Neuronal stem cell (in vitro differentiated cells): ENCODE data around the gene PVALB.
A peak's percentile ranks its signal among the peaks of the same experiment; 100 is the strongest.

Source experiments
- DNase-seq: peaks from one replicate; pipeline ENCODE4 v3.0.0-alpha.2; 2013; ENCODE audit warnings: low spot score
- H2AFZ ChIP-seq: one replicate; pipeline ENCODE4 v1.6.1; 2013; ENCODE audit warnings: mild to moderate bottlenecking, low read length, inconsistent platforms
- H2AK5ac ChIP-seq: 2 replicates; pipeline ENCODE4 v1.6.1; 2013; ENCODE audit warnings: low read depth, mild to moderate bottlenecking, inconsistent platforms, low read length, moderate library complexity, mixed read lengths
- H2BK120ac ChIP-seq: 2 replicates; pipeline ENCODE4 v1.6.1; 2013; ENCODE audit warnings: low read depth, mild to moderate bottlenecking, inconsistent platforms, low read length, moderate library complexity, mixed read lengths
- H2BK12ac ChIP-seq: one replicate; pipeline ENCODE4 v1.6.1; 2013; ENCODE audit warnings: low read length, inconsistent platforms
- H2BK15ac ChIP-seq: 2 replicates; pipeline ENCODE4 v1.6.1; 2013; ENCODE audit warnings: mild to moderate bottlenecking, low read length, inconsistent platforms, mixed read lengths
- H2BK5ac ChIP-seq: one replicate; pipeline ENCODE4 v1.6.1; 2013; ENCODE audit warnings: inconsistent platforms, mild to moderate bottlenecking, low read length, moderate library complexity
- H3K14ac ChIP-seq: one replicate; pipeline ENCODE4 v1.6.1; 2013; ENCODE audit warnings: low read length, inconsistent platforms
- H3K18ac ChIP-seq: 2 replicates; pipeline ENCODE4 v1.6.1; 2013; ENCODE audit warnings: low read length, inconsistent platforms
- H3K23ac ChIP-seq: 2 replicates; pipeline ENCODE4 v1.6.1; 2013; ENCODE audit warnings: low read depth, mild to moderate bottlenecking, mixed read lengths, low read length, inconsistent platforms; ENCODE audit not compliant: poor library complexity
- H3K27ac ChIP-seq: replicated peaks from 3 replicates; pipeline ENCODE4 v1.5.1; 2013; ENCODE audit warnings: low read length, inconsistent platforms
- H3K27me3 ChIP-seq, 3 experiments: 2 replicates each; pipeline ENCODE4 v1.6.1; 2013; ENCODE audit warnings: low read length in 3 of 3, mild to moderate bottlenecking in 2 of 3, inconsistent platforms in 1 of 3, low read depth in 1 of 3, mixed read lengths in 1 of 3, moderate library complexity in 1 of 3; ENCODE audit not compliant: control insufficient read depth in 3 of 3, insufficient read depth in 3 of 3
- H3K36me3 ChIP-seq, 2 donors: replicated peaks in 1 of 2; 2 replicates each; pipeline ENCODE4 v1.6.1; 2013; ENCODE audit warnings: low read length in 2 of 2; ENCODE audit not compliant: control insufficient read depth in 2 of 2, insufficient read depth in 2 of 2
- H3K4ac ChIP-seq: 2 replicates; pipeline ENCODE4 v1.6.1; 2013; ENCODE audit warnings: inconsistent platforms, mild to moderate bottlenecking, low read length, moderate library complexity
- H3K4me1 ChIP-seq, 2 donors: 1 replicate in 1 of 2; 2 replicates in 1 of 2; pipeline ENCODE4 v1.6.1; 2013; ENCODE audit warnings: low read length in 2 of 2, low read depth in 1 of 2; ENCODE audit not compliant: control insufficient read depth in 2 of 2, insufficient read depth in 1 of 2
- H3K4me2 ChIP-seq: one replicate; pipeline ENCODE4 v1.6.1; 2013; ENCODE audit warnings: mild to moderate bottlenecking, low read length, inconsistent platforms; ENCODE audit not compliant: insufficient read depth, poor library complexity, severe bottlenecking
- H3K4me3 ChIP-seq, 2 donors: 2 replicates each; pipeline ENCODE4 v1.5.1; 2013; ENCODE audit warnings: low read length in 2 of 2, mild to moderate bottlenecking in 2 of 2, inconsistent platforms in 1 of 2, moderate library complexity in 1 of 2
- H3K79me1 ChIP-seq: one replicate; pipeline ENCODE4 v1.6.1; 2013; ENCODE audit warnings: low read depth, mild to moderate bottlenecking, inconsistent platforms, low read length, moderate library complexity
- H3K9ac ChIP-seq: one replicate; pipeline ENCODE4 v1.6.1; 2013; ENCODE audit warnings: mild to moderate bottlenecking, low read depth, low read length, inconsistent platforms; ENCODE audit not compliant: poor library complexity
- H3K9me3 ChIP-seq, 2 donors: replicated peaks in 1 of 2; 2 replicates each; pipeline versions ENCODE3 to v1.6.1; 2013; ENCODE audit warnings: low read length in 2 of 2, mild to moderate bottlenecking in 2 of 2, inconsistent platforms in 1 of 2, low read depth in 1 of 2, mixed read lengths in 1 of 2, moderate library complexity in 1 of 2; ENCODE audit not compliant: control insufficient read depth in 2 of 2, insufficient read depth in 1 of 2
- H4K8ac ChIP-seq: one replicate; pipeline ENCODE4 v1.6.1; 2013; ENCODE audit warnings: low read depth, mild to moderate bottlenecking, inconsistent platforms, low read length, moderate library complexity
- H4K91ac ChIP-seq: one replicate; pipeline ENCODE4 v1.6.1; 2013; ENCODE audit warnings: low read length, low read depth, mild to moderate bottlenecking, inconsistent platforms; ENCODE audit not compliant: poor library complexity
- WGBS, 2 donors: extraction: QIAGEN DNeasy Blood & Tissue Kit; methylation state at CpG; one replicate each; pipeline ENCODE4 v1.1.7; 2013; ENCODE audit warnings: missing lambda C conversion rate in 2 of 2, mixed read lengths in 1 of 2; ENCODE audit not compliant: insufficient read length in 2 of 2, insufficient replicate concordance in 1 of 2; ENCODE audit errors: extremely low coverage in 2 of 2; 5-methylcytosine and 5-hydroxymethylcytosine counted together

PVALB gene

DNA sequence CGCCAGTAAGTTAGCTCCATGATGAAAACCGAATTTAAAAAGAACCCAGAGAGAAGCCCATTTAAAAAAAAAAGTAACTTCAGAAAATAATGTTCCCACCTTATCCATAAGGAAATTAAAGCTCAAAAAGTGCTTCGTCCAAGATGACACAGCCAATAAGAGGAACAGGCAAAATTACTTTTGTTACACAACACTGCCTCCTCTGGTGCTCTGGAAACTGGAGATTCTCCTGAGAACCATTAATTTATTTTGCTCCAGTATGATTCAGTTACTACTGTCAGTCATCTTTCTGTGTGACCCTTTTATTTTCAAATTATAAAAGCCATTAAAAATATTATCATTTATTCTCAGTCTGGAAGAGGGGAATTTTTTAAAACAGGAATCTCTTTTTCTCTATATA lies 42.9 kb downstream of the PVALB start:
- Histone ChIP-seq H2AK5ac (no peak overlapping the region), H4K8ac (no peak overlapping the region), H3K9ac (no peak overlapping the region), H2AFZ (no peak overlapping the region), H3K36me3 (peaks cover 4 to 19% of the 10 kb centered on the region in 2 donors), H3K18ac (no peak overlapping the region), H2BK5ac (no peak overlapping the region), H3K79me1 (peaks cover 2% of the 10 kb centered on the region), H3K27ac (no peak overlapping the region), H3K4me3 (no peak overlapping the region), H3K4me2 (no peak overlapping the region), H2BK12ac (no peak overlapping the region), H4K91ac (no peak overlapping the region), H2BK120ac (no peak overlapping the region), H3K23ac (no peak overlapping the region), H3K9me3 (peaks cover 13 to 22% of the 10 kb centered on the region in 2 donors), H3K14ac (no peak overlapping the region), H3K27me3 (no peaks in the 10 kb centered on the region), H3K4ac (no peak overlapping the region), H2BK15ac (no peak overlapping the region), H3K4me1 (peaks cover 12 to 16% of the 10 kb centered on the region in 2 donors)
- no CpG with 5 or more reads among the region's 3 CpGs for WGBS, 2 donors
- no peak for DNase-seq

DNA sequence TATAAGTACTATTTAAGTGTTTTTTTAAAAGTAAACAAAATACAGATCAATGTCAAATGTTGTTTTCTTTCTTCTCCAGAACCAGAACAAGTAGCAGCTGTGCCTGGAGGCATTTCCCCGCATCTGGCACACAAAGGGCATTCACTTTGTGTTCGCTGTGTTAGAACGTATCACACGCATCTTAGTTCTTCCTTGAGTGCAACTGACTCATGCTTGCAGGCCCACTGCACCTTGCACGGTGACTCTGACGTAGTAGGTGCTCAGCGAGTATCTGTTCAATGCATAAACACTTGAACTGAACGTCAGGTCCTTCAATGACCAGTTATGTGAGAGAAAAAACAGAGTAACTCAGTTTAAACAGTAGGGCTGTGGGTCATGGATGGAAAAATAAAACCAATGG lies 44.4 kb downstream of the PVALB start:
- H3K4ac ChIP-seq, result no peak overlapping the region
- H3K4me1 ChIP-seq, result peaks cover 12 to 16% of the 10 kb centered on the region in 2 donors
- no peak for DNase-seq
- peaks cover 2% of the 10 kb centered on the region for H3K79me1 ChIP-seq
- H3K4me3 ChIP-seq, result no peak overlapping the region
- H2BK12ac ChIP-seq, result no peak overlapping the region
- no peak overlapping the region for H3K14ac ChIP-seq
- H3K36me3 ChIP-seq, result peaks cover 4 to 23% of the 10 kb centered on the region in 2 donors
- no peak overlapping the region for H2BK5ac ChIP-seq
- no peak overlapping the region for H2AFZ ChIP-seq
- H4K91ac ChIP-seq, result no peak overlapping the region
- H2AK5ac ChIP-seq, result no peak overlapping the region
- H2BK120ac ChIP-seq, result no peak overlapping the region
- H4K8ac ChIP-seq, result no peak overlapping the region
- H3K27me3 ChIP-seq, result no peaks in the 10 kb centered on the region
- H3K9me3 ChIP-seq, result peaks cover 8% of the 10 kb centered on the region in 2 donors
- WGBS, 2 donors, result no CpG with 5 or more reads among the region's 8 CpGs
- no peak overlapping the region for H3K23ac ChIP-seq
- no peak overlapping the region for H3K27ac ChIP-seq
- no peak overlapping the region for H3K9ac ChIP-seq
- no peak overlapping the region for H3K18ac ChIP-seq
- no peak overlapping the region for H2BK15ac ChIP-seq
- H3K4me2 ChIP-seq, result no peak overlapping the region

DNA sequence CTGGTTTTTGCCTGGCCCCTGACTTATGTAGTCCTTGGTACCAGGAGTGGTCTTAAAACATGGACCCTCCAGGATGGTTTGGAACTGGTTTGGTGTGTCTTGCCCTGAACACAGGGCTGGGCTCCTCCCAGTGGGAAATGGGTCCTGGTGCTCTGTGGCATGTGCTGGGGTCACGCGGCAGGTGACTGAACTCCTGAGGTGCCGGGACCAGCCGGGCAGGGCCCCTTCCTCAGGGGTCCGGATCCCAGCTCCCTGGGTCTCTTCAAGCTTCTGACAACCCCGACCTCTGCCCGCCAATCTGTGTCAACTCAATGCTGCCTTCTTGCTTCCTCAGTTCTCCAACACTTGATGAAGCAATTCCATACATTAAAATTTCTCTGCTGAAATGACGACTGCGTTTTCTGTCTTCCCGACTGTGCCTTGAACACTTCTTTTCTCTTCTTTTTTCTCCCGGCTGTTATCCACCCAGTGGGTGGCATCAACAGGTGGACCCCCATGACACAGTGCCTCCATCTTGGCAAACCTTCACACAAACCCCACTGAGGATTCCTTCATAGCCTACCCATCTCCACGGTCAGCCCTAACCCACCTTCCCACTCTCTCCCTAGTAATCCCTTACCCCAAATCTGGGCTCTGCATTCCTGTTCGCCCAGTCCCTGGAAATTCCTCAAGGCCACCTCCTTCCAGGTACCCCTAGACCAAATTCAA lies 45.3 kb downstream of the PVALB start:
- Histone ChIP-seq H3K27ac (no peak overlapping the region), H3K36me3 (peaks cover 9 to 33% of the 10 kb centered on the region in 2 donors), H3K9me3 (no peaks in the 10 kb centered on the region), H3K27me3 (no peaks in the 10 kb centered on the region), H4K91ac (no peak overlapping the region), H2BK120ac (no peak overlapping the region), H3K23ac (no peak overlapping the region), H2BK5ac (no peak overlapping the region), H3K4me3 (no peak overlapping the region), H3K4me1 (peaks cover 8 to 14% of the 10 kb centered on the region in 2 donors), H3K4me2 (no peak overlapping the region), H3K14ac (no peak overlapping the region), H2AFZ (no peak overlapping the region), H2BK15ac (no peak overlapping the region), H3K79me1 (peaks cover 2% of the 10 kb centered on the region), H2AK5ac (no peak overlapping the region), H4K8ac (no peak overlapping the region), H3K9ac (no peak overlapping the region), H2BK12ac (no peak overlapping the region), H3K4ac (no peak overlapping the region), H3K18ac (no peak overlapping the region)
- DNase-seq, result no peak
- no CpG with 5 or more reads among the region's 13 CpGs for WGBS, 2 donors

DNA sequence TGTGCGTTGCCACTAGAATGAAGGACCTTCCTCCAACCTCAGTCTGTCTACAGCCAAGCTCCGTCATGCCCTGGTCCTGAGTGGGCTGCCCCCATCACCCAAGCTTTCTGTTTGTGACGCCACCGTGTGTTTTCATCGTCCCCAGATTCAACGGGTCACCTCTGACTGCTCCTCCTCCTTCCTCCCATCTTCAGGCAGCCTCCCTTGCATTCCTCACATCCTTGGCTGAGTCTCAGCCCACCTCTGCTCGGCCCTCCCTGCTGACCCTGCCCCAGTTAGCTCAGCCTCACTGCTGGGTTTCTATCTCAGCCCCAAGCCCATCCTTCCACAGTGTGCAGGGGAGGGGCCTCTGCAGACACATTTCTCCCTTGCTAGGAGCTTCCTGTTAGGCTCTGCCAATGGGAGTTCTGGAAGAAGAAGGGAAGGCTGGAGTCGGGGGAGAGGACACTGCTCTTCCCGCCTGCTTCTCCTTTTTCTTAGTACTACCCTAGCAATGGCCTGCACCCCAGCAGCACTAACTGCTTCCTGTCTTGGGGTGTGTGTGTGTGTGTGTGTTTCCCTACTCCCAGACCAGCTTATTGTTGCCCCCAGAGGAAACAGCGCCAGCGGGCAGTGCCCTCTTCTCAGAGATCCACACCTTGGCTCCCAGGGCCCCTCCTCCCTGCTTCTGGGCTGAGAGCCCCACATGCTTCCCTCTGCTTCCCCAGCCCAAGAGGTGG lies 46.2 kb downstream of the PVALB start:
- peaks cover 8 to 14% of the 10 kb centered on the region in 2 donors for H3K4me1 ChIP-seq
- H3K27me3 ChIP-seq, result no peaks in the 10 kb centered on the region
- no peak overlapping the region for H2AFZ ChIP-seq
- H4K91ac ChIP-seq, result no peak overlapping the region
- peak; percentile 36 for DNase-seq
- H2AK5ac ChIP-seq, result no peak overlapping the region
- no peak overlapping the region for H3K14ac ChIP-seq
- no peak overlapping the region for H3K4ac ChIP-seq
- H3K79me1 ChIP-seq, result peaks cover 2% of the 10 kb centered on the region
- no peak overlapping the region for H2BK15ac ChIP-seq
- H4K8ac ChIP-seq, result no peak overlapping the region
- H3K23ac ChIP-seq, result peak overlapping the region; percentile 66
- no peak overlapping the region for H3K4me2 ChIP-seq
- H3K4me3 ChIP-seq, result no peak overlapping the region
- peak overlapping the region; percentile 63 for H3K18ac ChIP-seq
- no CpG with 5 or more reads among the region's 11 CpGs for WGBS, 2 donors
- peak overlapping the region; percentile 40 for H3K9ac ChIP-seq
- H2BK120ac ChIP-seq, result no peak overlapping the region
- H3K27ac ChIP-seq, result no peak overlapping the region
- H2BK5ac ChIP-seq, result no peak overlapping the region
- peaks cover 16 to 41% of the 10 kb centered on the region in 2 donors for H3K36me3 ChIP-seq
- no peak overlapping the region for H2BK12ac ChIP-seq
- H3K9me3 ChIP-seq, result no peaks in the 10 kb centered on the region
